Stimulated activated naive B cell treated with anti-CD40 and anti-IgM and Interleukin-4, amounts not matched to agents 10 μg/mL and 1 μg/mL and 100 μg/mL, for 72 hours (primary cell): ENCODE data around the gene AGBL1.
"Not testable (repeated sequence)": the region's sequence is repeated elsewhere in the genome, so short reads cannot be mapped to it uniquely, and the experiment has no call there.

Experiments
- ATAC-seq, 2 donors: fragments of 150-1000 bp; cut with Tn5 transposase; replicated peaks; 2 replicates each; pipeline ENCODE4 v1.10.0; 2021; ENCODE audit warnings: moderate library complexity in 1 of 2
- DNase-seq: peaks from one replicate; pipeline ENCODE4 v3.0.0; 2021
- H3K27ac Mint-ChIP-seq: one replicate; pipeline ENCODE4 v1.8.0; 2022; ENCODE audit warnings: mild to moderate bottlenecking, mixed read lengths
- H3K27me3 Mint-ChIP-seq, 2 donors: one replicate each; pipeline ENCODE4 v1.8.0; 2022; ENCODE audit warnings: mixed read lengths in 2 of 2
- H3K36me3 Mint-ChIP-seq, 2 donors: one replicate each; pipeline ENCODE4 v1.8.0; 2022; ENCODE audit warnings: mixed read lengths in 2 of 2, mild to moderate bottlenecking in 1 of 2
- H3K4me1 Mint-ChIP-seq, 2 donors: one replicate each; pipeline ENCODE4 v1.8.0; 2022; ENCODE audit warnings: mixed read lengths in 2 of 2, mild to moderate bottlenecking in 1 of 2
- H3K4me3 Mint-ChIP-seq, 2 donors: one replicate each; pipeline ENCODE4 v1.8.0; 2022; ENCODE audit warnings: mild to moderate bottlenecking in 2 of 2, mixed read lengths in 2 of 2, moderate library complexity in 1 of 2
- H3K9me3 Mint-ChIP-seq, 2 donors: one replicate each; pipeline ENCODE4 v1.8.0; 2022; ENCODE audit warnings: mixed read lengths in 2 of 2, mild to moderate bottlenecking in 1 of 2

AGBL1 gene

GRCh38 chr15:87032295-87032694, 952.6 kb downstream of the AGBL1 start:
- ATAC-seq (no peak), DNase-seq (no peak)
- H3K36me3 Mint-ChIP-seq, result no peaks in the 10 kb centered on the region
- H3K27me3 Mint-ChIP-seq, result no peaks in the 10 kb centered on the region
- H3K4me3 Mint-ChIP-seq, result no peak overlapping the region
- no peaks in the 10 kb centered on the region for H3K4me1 Mint-ChIP-seq
- H3K9me3 Mint-ChIP-seq, result peaks cover 3 to 4% of the 10 kb centered on the region in 2 donors
- H3K27ac Mint-ChIP-seq, result no peak overlapping the region

- Mint-ChIP-seq H3K27ac (no peak overlapping the region), H3K4me3 (no peak overlapping the region), H3K36me3 (no peaks in the 10 kb centered on the region), H3K9me3 (no peaks in the 10 kb centered on the region), H3K4me1 (no peaks in the 10 kb centered on the region), H3K27me3 (no peaks in the 10 kb centered on the region)
- DNase-seq (no peak), ATAC-seq (no peak)
Measured at GRCh38 chr15:87033056-87033455, 953.4 kb downstream of the AGBL1 start.

DNA sequence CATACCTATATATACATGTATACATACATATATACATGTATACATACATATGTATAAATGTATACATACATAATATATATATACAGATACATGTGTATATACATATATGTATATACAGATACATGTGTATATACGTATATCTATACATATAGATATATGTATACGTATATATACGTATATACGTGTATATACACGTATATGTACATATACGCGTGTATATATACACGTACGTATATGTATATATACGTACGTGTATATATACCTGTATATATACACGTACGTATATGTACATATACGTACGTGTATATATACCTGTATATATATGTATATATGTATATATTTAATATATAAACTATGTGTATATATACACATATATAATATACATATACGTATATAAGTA, 955.2 kb downstream of the AGBL1 start:
- H3K4me1 Mint-ChIP-seq, result no peaks in the 10 kb centered on the region
- DNase-seq, result no peak
- H3K4me3 Mint-ChIP-seq, result no peak overlapping the region
- no peaks in the 10 kb centered on the region for H3K36me3 Mint-ChIP-seq
- no peaks in the 10 kb centered on the region for H3K27me3 Mint-ChIP-seq
- no peaks in the 10 kb centered on the region for H3K9me3 Mint-ChIP-seq
- H3K27ac Mint-ChIP-seq, result no peak overlapping the region
- ATAC-seq, result no peak

- Mint-ChIP-seq H3K27ac (no peak overlapping the region), H3K36me3 (no peaks in the 10 kb centered on the region), H3K9me3 (no peaks in the 10 kb centered on the region), H3K27me3 (no peaks in the 10 kb centered on the region), H3K4me1 (no peaks in the 10 kb centered on the region), H3K4me3 (no peak overlapping the region)
- no peak for ATAC-seq
- DNase-seq, result no peak
Measured at GRCh38 chr15:87038404-87038803, 958.7 kb downstream of the AGBL1 start.

- not testable (repeated sequence) for ATAC-seq, H3K9me3 Mint-ChIP-seq, H3K4me1 Mint-ChIP-seq, H3K27me3 Mint-ChIP-seq, H3K27ac Mint-ChIP-seq, H3K4me3 Mint-ChIP-seq, H3K36me3 Mint-ChIP-seq, DNase-seq
Measured at GRCh38 chr15:87042619-87043018, 962.9 kb downstream of the AGBL1 start.

GRCh38 chr15:87045746-87046145, 966.1 kb downstream of the AGBL1 start:
- DNase-seq, result no peak
- Mint-ChIP-seq H3K4me3 (no peak overlapping the region), H3K4me1 (no peaks in the 10 kb centered on the region), H3K9me3 (peaks cover 0 to 2% of the 10 kb centered on the region in 2 donors), H3K27me3 (no peaks in the 10 kb centered on the region), H3K36me3 (no peaks in the 10 kb centered on the region), H3K27ac (no peak overlapping the region)
- no peak for ATAC-seq

GRCh38 chr15:87047203-87047965, 967.7 kb downstream of the AGBL1 start:
- Mint-ChIP-seq H3K4me3 (no peak overlapping the region), H3K4me1 (no peaks in the 10 kb centered on the region), H3K27me3 (no peaks in the 10 kb centered on the region), H3K9me3 (peaks cover 0 to 2% of the 10 kb centered on the region in 2 donors), H3K27ac (no peak overlapping the region), H3K36me3 (no peaks in the 10 kb centered on the region)
- ATAC-seq, result no peak
- no peak for DNase-seq
